ENCODE results near the gene RPUSD1.

- TF ChIP-seq CTCF (IDR thresholded peaks at IDR 0.05) (no peak), EZH2 (IDR thresholded peaks at IDR 0.05; ENCODE audit: borderline replicate concordance, insufficient read depth, low read depth, low read length, poor library complexity, severe bottlenecking) (no peak)
Observed at GRCh38 chr16:735982-736453, 52.2 kb downstream of the RPUSD1 start.
